Stimulated activated CD4-positive, alpha-beta T cell treated with anti-CD3 and anti-CD28 coated beads, TNF-alpha, amount 100 ng/mL, for 48 hours (primary cell): Measurements from ENCODE around the gene NEFH.
A peak's percentile ranks its signal among the peaks of the same experiment; 100 is the strongest.

Source experiments
- DNase-seq, 3 donors: peaks; one replicate each; pipeline ENCODE4 v3.0.0-alpha.2; 2020; ENCODE audit warnings: low read depth in 3 of 3

Gene NEFH

DNA sequence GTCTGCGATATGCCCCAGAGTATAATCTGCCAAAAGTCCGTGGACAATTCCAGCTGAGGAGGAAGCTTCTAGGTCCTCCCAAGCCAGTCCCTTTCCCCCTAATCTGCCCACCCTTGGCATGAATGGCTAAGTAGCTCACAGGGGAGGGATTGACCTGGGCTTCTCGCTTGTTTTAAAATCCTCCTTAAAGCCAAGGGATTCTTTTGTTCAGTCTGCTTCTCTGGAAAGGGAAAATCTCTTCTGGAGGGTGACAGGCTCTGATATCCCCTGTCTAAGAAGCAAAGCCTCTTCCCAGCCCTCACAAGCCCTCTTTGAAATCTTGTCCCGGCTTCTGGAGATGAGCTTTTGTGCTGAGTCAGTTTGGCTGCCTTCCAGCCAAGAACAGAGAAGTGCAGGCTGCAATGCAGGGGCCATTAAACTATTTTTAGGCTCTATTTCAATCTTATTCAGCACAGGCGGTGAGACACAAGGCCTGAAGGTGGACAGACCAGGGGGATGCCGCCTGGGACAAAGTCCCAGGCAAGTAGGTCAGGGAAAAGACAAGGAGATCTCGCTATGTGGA is 23.9 kb downstream of the NEFH start:
- DNase-seq: no peak

DNA sequence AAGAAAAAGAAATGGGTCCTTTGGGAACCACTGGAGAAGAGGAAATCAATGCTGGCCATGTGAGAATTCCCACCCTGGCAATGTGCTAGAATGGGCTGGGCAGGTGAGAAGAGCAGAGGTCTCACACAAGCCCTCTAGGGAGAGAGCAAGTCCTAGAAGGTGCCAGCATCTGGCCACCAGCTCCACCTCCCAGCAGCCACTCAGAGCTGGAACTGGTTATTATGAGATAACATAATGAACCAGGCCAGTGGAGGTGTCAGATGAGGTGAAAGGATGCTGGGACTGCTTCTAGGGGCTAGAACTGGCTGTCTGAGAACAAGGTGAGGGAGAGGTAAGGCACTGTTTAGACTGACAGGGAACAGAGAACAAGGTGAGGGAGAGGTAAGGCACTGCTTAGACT is 29.3 kb downstream of the NEFH start:
- no peak for DNase-seq

DNA sequence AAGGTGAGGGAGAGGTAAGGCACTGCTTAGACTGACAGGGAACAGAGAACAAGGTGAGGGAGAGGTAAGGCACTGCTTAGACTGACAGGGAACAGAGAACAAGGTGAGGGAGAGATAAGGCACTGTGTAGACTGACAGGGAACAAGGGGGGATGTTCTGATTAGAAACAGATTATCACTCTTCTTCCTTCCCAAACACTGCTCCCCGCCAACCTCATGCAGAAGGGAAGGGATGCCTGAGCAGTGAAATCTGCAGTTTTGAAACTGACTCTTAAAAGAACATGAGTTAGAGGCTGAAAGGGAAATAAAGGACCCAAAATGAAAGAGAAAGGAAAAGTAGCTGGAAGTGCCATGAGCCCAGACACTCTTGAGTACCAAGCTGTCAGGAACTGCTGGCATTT is 29.8 kb downstream of the NEFH start:
- DNase-seq: no peak

DNA sequence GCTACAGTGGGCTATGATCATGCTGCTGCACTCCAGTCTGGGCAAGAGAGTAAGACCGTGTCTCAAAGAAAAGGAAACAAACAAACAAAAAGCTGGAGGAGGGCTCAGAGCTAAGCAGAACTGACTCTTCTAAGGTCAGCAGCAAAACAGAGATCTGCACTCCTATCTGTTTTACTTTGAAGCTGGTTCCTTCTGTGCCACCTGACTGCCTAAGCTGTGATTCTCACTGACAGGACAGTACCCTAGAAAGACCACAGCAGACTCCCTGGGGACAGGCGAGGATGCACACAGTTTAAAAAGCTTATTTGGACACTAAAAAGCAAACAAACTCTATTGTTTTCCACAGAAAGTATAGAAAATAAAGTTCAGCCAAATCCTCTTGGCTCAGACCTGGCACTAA is 30.5 kb downstream of the NEFH start:
- no peak for DNase-seq

DNA sequence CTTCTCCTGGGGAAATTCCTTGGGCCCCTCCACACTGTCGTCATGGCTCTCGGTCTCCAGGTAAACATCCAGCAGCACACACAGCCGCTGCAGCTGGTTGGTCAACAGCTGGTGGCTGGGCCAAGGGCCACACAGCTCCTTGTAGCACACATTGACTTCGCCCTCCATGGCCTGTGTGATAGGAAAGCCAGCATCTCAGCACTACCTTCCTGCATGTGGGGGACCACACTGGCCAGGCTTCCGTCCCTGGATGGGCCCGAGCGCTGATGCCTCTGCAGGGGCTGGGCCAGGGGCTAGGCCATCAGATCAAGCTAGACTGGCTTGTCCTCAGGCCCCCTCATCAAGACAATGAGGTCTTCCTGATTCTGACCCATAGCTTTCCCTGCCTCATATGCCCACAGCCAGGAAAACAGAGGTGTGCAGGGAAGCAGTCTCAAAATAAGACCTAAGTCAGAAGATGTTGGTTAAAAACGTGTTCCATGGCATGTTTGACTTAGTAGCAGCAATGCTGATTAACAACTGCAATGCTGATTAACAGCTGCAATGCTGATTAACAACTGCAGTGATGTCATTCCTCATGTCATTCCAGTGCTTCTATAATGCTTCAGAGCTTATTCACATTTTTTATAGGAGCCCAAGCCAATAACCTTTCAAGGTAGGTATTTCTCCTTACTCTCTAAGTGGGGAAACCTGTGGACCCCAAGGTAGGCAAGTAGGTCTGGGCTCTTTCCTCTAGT is 31.3 kb downstream of the NEFH start:
- no peak for DNase-seq

DNA sequence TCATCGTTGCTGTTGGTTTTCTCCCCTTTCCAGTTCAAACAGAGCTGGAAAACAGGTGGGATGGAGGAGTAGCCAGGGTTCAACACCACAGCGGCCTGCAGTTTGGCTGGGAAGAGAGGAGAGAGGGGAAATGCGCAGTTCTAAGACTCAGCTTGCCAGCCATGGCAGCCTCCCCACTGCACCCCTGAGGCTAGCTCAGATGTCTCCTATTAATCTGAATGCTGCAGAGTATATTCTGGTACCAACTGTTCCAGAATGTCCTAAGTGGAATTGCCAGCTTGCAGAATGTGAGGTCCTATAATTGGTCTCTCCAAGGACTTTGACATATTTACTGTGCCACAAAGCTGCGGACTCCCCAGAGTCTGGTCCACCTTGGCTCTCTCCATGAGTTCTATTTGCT is 32.0 kb downstream of the NEFH start:
- no peak for DNase-seq

DNA sequence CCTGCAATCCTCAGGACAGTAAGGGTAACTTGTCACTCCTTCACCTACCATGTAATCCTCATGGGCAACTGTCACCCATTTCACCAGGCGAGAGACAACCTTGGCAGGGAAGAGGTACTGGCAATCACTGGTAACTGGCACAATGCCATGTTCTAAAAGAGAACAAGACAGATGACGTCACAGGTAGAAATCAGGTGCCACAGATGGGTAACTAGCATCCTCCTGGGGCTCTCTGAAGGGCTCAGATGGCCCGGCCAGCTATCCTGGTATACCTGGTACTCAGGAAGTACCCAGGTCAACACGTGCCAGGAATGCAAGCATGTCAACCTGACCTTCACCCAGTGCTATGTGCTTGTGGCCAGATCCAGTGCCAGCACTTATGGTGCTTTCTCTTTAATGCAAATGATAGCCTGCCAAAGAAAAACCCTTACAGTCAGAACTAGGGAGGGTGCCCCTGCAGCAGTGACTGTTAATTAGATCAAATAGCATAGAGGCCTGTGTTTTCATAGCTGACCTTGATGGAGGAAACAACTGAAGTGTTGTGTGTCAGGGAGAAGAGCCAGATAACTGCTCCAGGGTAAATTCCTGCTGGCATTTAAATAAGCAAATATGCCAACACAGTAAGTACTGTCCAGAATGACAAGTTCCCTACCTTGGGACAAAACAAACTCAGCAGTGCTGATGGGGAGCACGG is 37.3 kb downstream of the NEFH start:
- no peak for DNase-seq

DNA sequence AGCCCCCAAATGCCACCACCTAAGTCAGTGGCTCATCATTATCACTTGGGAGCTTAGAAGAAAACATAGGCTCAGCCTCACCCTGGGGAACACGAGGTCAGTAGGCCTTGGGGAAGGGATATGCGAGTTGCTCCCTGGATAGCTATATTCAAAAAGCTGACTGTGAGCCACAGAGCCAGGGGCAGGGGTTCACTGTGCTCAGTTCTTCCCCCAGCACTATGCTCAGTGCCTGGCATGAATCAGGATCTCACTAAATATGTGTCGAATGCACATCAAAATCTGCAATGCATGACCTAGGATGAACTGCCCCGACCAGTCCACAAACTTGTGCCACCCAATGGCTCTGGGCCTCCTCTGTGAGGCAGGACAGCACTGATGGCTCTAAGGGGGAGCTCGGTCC is 38.4 kb downstream of the NEFH start:
- DNase-seq: no peak

DNA sequence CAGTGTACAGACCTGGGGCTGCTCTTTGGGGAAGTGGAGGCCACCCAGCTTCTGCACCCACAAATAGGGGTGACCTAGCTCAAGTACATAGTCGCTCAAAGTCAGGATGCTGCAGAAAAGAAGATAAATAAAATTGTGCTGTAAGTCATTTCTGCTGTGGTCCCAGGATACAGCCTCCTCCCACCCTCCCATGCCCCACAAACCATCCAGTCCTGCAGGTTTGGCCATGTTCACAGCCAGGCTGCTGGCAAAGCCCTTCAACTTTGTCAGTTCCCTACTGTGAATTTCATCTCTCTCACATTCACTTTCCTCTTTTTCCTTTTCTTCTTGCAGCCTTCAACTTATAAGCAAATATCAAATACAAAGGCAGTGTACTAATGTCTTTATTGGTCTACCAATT is 40.0 kb downstream of the NEFH start:
- DNase-seq: no peak

DNA sequence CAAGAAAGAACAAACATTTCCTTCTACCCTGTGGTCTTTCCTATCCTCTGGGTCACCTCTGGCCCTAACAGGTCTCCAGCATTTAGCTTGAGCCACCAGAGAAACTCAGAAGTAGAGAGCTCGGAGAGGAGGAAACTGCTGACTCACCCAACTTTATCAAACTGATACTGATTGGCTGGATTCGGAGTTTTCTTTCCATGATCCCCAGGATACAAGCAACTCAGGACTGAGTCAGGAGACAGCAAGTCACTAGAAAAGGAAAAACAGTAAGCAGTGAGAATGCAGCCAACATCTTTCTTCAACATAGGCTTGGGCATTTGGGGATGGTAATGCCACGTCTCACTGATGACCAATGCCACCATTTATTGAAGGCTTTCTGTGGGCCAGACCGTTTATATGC is 40.8 kb downstream of the NEFH start:
- no peak for DNase-seq

DNA sequence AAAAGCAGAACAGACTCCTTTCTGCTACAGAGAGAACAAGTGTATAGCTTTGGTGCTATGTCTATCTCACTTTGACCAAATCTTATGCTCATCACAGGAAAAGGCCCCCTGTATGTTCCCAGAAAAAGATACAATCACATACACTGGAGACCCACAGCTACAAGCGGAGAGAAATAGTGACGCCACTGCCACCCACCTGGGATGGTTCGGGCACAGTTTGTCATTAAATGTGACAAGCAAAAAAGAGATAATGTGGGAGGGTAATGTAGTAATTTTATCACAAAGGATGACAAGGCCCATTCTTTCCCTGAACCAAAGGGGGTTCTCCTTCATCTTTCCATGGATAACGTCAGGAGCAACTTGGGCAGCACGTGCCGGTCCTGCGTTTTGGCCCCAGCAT is 41.5 kb downstream of the NEFH start:
- DNase-seq: no peak

DNA sequence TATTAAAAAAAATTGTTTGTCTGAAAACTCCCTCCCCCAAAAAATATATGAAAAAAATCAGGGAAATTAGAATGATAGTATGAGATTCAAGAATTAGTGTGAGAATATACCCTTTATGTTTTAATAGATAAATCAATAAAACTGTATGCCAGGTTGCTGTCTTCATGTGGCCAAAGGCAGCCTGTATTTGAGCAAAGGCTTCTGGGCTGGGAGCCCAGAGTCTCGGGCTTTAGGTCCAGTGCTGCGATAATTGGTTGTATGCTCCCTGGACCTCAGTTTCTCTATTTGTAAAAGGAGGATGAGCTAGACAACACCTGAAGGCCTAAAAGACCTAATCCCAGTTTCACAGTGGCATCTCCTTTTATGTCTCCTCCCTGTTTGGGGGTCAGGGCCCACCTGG is 43.7 kb downstream of the NEFH start:
- no peak for DNase-seq

DNA sequence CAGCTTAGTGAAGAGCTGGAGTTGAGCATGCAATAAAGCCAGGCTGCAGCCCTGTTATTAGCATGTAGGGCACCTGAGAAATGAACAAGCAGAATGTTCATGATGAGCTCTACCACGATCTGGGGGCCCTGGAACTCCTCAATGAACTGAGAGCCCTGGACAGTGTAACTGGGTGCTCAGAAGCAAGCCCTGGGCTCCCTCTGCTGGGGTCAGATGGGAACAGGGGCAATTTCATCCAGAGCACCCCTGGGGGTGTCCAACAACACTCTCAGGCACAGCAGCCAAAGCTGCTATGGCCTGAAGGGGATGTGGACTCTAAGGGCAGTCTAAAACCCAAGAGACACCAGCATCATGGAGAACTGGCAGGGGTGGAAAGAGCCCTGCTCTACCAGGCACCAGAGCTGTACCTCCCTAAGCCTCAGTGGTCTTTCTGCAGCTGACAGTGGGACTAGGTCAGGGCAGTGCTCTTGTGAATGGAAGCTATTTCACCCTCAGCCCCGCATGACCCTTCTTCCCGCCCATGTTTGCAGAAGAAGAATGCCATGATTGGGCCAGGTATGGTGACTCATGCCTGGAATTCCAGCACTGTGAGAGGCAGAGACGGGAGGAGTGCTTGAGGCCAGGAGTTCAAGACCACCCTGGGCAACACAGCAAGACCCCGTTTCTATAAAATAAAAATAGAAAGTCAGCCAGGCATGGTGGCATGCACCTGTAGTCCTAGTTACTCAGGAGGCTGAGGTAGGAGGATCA is 44.6 kb downstream of the NEFH start:
- DNase-seq: peak in 1 of 3 donors; percentile 2

DNA sequence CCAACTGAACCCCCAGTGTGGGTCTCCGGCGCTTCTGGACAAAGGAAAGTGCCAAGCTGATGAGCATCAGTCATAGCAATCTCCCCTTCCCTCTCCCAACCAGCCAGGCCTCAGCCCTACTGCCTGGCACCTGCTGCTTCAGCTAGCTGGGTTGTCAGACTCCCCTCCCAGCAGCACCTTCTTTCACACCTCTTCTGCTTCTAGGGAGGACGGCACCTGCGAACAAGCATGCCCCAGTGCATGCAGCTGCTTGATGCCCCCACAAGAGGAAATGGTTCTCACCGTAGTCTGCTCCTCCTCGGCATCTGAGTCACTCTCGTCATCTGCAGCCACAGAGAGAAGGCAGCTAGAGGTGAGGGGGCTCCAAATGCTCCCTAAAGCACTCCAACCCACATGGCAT is 48.1 kb downstream of the NEFH start:
- no peak for DNase-seq

DNA sequence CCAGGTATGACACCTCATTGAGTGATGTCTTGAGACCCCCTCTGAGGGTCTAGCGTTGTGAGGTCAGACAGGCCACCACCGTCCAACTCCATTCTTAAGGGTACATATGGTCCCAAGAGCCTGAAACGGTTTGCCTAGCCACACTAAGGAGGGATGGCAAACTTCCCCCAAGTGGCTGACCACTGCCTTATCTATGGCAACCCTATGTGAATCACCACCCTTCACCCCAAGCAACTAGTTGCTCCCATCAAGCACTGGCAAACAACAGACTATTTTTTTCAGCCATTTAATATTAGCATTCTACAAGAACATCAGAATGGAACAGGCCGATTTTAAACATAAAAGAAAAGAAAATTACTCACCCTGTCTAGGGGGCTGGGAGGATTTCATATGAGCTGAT is 50.7 kb downstream of the NEFH start:
- DNase-seq: no peak

DNA sequence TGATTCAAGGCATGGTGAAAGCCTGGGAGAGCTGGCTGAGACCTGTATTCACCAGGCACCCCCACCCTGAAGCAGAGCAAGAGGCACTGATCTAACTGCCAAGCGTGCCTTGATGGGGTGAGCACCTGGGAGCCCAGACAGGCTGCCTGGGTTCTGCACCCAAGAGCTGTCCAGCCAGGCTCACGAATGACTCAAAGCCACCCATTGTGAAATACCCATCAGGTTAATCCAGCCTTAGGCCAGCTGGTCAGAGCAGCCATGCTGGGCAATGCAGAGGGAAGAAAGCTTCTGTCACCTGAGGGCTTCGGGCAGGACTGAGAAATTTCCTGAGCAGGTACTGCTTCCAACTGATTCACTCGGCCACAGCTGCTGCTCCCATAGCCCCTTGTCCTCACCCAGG is 51.4 kb downstream of the NEFH start:
- no peak for DNase-seq

DNA sequence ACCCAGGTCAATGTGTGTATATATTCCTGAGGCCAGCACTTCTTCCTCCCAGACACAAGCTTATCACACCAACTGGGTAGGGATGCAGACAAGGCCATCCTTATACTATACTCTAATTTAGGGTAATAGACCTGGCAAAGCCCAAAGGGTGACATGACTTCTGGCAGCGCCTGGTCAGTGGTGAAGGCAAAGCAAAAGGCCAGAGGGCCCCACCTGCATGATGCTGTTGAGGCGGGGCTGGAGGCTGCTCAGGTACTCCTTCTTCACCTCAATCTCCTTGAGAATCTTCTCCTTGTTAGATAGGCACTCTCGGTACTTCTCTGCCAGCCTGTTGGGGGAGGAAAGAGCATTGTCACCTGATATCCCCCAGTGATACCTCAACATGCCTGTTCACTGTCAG is 56.4 kb downstream of the NEFH start:
- no peak for DNase-seq

DNA sequence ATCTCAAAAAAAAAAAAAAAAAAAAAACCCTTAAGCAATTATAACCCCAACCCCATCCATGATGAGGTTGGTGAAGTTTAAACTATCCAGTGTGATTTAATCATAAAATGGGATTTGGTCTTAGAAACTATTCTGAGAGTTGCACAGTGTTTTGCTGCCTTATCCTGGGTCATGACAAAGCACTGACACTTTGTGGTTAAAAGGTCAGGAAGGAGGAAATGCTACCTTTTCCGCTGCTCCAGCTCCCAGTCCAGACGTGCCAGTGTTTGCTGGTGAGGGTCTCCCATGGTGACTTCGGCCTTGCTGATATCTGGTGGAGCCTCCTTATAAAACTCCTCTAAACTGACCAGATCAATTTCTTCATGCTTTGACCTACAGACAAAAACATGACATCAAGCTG is 59.1 kb downstream of the NEFH start:
- DNase-seq: no peak
